Hematopoietic multipotent progenitor cell treated with erythropoietin and hydrocortisone succinate and interleukin-3 and kit ligand, for 4 days (in vitro differentiated cells): ENCODE data around the gene NXN.
A peak's percentile ranks its signal among the peaks of the same experiment; 100 is the strongest.
"Not testable (repeated sequence)": the region's sequence is repeated elsewhere in the genome, so short reads cannot be mapped to it uniquely, and the experiment has no call there.

Experiments used
- DNase-seq: peaks from one replicate; pipeline ENCODE4 v3.0.0-alpha.2; 2015

The NXN gene

DNA sequence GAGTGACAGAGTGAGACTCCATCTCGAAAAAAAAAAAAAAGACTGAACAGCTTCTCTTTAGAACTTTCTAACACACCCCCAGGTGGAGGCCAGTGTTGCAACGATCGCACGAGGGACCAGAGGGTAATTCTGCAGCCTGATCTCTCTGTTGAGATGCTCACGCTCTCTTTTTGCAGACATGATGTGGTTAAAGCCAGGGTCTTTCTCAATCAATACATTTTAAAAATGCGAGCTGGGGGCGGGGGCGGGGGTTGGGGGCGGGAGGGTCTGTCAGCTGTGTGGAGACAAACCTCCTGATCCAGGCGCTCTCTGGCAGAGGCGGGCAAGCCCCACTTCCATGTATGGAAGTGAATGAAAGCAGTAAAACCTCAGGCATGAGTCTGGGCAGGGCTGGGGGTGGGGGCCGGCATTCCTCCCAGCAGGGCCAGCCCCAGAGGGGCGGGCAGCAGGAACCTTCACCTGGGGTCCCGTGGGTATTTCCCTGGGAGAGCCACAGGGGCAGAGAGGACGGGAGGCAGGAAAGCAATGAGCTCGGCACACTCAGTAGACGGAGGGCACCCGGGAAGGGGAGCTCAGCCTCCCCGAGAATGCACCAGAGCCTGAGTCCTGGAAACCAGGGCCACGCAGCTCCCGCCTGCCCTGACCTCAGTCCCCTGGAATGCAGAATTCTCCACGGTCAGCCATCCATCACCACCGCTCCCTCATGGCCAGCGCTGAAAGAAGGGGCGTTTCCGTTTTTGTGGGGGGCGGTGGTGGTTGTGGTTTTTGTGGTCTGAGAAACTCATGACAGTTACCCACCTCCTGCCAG lies 28.0 kb downstream of the NXN start:
- peak; percentile 31 for DNase-seq

DNA sequence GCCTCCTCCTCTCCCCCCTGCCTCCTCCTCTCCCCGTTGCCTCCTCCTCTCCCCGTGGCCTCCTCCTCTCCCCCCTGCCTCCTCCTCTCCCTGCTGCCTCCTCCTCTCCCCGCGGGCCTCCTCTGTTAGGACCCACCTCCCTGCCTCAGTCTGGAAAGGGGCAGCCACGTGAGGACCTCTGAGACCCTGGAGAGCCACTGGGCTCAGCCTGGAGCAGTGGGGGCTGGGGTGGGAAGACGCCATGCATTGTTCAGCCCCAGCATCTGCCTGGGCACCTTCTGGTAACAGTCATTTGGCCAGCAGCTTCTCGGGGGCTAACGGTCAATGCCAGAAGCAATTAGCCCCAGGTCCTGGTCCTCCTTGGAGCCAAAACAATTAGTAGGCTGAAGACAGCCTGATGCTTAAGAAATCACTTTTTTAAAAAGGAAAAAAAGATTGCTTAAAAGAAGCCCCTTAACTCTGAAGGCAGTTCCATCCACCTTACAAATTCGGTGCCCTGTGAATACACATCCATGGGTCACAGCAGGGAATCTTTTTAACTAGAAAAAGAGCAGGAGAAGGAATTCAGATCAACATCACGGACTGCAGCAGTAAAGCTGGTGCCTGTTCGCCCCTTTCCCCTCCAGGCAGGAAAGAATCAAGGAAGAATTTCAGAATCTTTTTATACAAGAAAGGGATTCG lies 29.8 kb downstream of the NXN start:
- no peak for DNase-seq

DNA sequence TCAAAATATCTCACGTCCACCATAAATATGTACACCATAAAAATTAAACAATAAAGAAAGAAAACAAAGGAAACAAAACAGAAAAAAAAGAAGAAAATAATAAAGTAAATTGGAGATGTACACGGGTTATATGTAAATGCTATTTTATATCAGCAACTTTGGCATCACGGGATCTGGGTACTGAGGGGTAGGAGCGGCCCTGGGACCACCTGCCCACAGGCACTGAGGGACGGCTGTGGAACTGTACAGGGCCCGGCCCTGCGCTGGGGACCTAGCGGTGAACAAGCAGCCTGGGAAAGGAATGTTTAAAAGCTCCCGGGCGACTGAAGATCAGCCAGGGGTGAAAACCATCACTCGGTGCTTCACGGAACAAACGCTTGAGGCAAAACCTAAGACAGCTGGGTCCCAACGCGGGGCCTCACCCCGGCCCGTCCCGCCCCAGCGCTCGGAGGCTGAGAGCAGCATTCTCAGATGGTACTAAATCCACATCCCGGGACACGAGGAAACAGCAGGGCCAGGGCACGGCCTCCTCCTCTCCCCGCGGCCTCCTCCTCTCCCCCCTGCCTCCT lies 31.2 kb downstream of the NXN start:
- DNase-seq = no peak

DNA sequence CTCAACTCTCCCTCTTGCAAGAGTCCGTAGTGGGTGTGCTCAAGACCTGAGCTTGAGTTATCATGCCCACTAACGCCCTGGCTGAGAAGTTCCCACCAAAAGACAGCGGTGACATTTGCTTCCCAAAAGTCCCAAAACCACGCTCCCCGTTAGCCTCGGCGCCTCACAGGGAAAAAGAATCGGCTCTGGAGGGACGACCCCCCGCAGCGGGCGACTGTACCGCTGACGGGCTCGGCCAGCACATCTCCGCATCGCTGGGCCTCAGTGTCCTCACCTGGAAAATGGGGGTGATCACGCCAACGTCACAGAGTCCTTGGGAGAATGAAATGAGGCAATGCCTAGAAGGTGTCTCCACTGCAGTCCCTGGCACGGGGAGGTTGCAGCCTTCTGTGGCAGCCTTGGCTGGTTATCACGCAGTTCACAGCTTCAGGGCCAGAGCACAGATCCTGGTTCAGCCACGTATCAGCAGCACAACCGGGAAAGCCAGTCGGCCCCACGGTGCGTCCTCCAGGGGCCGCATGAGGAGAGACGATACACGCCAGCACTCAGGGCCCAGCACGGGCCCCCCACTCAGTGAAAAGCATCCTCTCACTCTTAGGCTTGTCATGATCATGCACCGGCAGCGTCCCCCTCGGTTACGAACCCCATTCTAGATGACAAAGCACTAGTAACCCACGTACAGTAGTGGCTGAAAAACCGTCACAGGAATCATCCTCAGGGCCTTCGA lies 32.9 kb downstream of the NXN start:
- DNase-seq = no peak

DNA sequence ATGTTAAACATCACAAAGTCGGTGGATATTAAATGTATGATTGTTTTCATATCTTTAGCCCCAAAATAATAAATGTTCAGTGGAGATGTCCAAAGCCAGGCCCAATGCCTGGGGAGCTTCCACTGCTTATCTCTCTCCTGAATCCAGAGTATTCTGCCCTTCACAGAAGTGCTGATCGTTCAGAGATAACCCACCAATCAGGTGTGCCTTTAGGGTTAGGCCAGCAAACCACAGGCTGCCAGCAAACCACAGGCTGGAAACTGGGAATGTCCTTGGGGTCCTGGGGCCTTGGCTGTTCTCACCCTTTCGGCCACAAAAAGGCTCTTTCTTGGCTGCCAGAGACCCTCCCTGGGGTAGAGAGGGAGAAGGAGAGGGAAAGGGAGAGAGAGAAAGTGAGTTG lies 33.9 kb downstream of the NXN start:
- DNase-seq = no peak

DNA sequence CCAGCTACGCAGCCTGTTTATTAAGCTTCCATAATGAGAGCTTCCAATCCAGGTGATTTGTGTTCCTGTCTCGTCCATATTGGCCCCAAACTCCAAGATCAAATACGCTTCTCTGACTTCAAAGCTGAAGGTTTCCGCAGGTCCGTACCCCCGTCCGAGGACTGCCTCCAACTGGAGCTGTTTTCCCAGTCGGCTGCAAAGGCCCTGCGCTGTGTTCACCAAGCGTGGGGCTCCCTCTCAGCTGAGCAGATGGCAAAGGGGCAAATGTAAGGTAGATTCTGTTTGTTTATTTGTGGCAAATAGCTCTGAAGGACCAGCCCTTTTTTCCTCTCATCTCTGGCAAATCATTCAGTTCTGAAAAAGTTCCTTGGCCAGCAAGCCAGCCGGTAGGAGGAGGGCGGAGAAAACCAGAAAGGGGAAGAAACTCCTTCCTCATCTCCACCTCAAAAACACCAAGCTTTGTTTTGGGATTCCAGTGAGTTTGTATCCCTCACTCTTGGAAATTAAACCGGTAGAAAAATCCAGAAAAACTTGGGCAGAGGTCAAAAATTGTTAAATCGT lies 35.2 kb downstream of the NXN start:
- DNase-seq = peak; percentile 5

DNA sequence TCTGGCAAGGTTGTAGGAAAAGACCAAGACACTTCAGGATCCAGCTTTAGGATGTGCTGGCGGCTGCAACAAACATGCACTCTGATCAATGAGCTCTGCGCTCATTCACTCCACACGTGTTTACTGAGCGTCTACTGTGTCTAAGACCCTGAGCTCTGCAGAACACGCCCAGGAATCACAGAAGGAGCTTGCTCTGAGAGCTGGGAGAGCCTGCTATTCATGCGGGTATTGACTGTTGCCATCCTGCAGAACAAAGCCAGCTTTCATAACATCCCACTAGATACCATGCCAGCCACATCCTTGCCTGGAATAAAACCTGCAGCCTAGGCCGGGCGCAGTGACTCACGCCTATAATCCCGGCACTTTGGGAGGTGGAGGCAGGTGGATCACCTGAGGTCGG lies 44.1 kb downstream of the NXN start:
- DNase-seq = no peak

DNA sequence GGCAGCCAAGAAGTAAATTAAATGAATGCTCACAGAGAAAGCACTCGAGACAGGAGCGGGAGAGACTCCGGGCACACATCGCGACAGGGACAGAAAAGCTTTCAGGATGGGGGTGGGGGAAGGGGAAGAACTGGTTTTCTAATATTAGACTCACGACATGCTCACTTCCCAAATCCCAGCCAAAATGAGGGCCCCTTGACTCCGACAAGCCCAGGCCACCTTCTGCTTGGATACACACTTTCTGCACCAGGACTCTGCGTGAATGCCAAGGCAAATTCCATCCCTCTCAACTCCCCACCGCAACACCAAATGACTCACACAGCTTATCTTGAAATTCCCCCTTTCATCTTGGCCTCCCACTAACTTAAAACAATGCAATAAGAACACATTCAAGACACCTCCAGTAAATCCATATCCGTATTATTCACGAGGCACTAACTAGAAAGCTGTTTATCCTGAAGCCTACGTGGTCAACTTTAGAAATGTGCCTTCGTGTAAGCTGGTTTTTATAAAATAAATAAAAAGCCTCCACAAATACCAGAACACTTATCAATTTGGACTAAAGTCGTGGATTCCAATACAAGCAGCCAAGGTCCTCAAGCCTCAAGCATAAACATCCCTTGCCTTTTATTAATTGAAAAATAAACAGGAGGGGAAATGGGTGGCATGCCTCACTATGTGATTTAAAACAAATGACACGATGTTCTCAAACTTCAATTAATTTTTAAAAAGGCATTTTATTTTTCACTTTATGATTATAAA lies 46.1 kb downstream of the NXN start:
- DNase-seq = peak; percentile 20

DNA sequence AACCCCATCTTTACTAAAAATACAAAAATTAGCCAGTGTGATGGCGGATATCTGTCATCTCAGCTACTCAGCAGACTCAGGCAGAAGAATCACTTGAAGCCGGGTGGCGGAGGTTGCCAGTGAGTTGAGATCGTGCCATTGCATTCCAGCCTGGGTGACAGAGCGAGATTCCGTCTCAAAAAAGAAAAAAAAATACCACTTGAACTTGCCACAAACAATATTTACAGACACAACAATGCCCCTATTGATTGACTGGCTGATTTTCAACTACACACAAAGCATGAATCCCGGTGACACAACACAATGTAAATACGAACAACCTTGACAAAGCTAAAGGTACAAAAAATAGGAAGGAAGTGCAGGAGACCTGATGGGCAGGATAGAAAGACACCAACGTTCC lies 49.3 kb downstream of the NXN start:
- DNase-seq = no peak

DNA sequence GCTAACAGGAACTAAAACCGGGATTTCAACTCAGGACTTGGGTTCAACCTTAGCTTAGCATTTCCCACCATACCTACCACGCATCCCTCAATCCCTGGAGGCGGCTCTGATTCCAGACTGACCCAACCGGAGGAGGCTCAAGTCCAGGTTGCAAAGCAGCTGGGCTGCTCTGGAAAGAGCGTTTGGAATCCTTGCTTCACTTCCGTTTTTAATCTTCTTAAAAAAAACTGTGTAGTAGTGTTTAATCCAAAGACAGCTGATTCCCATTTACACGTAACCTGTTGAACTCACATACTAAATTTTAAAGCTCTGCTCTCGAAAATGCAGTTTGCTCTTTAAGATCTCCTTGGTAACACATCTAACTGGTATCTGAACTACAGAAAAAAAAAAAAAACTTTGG lies 50.0 kb downstream of the NXN start:
- no peak for DNase-seq

DNA sequence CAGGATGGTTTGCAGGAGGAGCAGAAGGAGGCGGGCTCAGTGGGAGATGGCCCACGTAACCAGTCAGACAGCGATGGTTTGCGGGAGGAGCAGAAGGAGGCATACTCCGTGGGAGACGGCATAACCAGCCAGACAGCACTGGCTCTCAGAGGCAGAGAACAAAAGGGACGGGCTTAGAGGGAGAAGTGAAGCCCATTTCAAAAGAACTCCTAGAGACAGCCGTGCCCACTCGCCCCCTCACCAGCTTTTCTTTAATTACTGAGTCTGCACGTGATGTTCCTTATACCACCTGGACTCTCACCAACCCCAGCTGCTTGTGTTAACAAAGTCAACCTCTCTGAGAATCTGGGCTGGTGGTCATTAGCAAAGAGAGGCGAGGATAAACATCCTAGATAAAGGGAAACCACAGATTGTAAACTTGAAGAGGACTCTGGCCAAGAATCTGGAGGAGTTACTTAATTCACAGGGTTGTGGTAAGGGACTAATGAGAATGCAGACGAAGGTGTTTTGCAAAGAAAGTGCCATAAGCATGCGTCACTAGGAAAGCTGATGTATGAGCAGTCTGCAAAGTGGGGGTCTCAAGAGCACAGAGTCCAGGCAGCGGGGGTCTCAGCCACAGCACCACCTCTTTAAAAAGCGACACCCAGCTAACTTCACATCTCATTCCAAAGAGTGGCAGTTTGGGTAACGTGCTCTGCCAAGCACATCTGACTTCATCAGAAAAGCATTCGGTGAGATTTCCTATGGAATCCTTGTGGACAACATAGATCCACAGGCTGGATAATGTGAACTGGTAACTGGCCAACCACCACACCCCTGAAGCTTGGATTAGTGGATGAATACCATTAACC lies 51.7 kb downstream of the NXN start:
- DNase-seq = peak; percentile 13

DNA sequence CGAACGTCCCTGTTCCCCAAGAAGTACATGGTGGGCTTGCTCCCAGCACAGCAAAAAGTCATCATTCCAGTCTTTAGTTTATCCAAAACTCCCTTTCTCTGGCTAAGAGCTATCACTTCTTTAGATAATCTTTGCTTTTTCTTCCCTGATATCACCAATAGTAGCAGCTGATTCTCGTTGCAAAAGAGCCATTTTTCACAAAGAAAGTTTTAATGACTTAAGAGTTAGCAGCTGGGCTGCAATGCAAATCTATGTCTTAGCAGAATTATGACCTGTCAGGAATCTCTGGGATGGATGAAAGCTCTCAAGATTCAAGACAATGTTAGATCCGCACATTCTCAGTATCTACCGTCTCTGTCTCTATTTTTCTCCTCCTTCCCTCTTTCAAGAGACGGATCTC lies 53.8 kb downstream of the NXN start:
- no peak for DNase-seq

DNA sequence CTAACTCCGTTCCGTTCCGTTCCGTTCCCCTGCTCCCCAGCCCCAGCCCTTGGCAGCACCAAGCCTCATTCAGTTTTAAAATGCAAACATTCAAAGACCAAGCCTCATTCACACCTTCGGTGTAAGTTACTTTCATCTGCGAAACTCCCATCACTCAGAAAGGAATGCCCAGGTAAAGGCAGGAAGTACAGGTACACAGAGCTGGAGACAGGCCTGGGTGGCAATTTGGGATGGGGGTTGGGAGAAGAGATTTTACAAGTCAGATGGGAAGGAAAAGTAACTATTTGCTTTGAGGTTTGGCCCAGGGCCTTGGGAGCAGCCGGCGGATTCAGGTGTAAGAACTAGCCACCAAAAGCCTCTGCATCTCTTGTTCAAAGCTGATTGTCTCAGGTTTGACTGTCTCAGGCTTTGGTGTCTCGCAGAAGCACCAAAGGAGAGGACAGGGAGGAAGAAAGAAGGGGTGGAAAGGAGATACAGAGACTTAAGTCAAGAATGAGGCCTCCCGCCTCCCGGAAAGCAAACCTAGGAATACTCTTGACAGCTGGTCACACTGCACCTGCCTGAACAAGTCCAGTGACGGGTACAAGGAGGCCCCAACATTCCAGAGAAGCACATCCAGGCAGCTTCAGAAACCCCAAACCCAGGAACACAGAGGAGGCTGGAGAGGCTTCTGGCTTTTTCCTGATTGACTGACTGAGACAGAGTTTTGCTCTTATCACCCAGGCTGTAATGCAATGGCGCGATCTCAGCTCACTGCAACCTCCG lies 54.7 kb downstream of the NXN start:
- DNase-seq = no peak

DNA sequence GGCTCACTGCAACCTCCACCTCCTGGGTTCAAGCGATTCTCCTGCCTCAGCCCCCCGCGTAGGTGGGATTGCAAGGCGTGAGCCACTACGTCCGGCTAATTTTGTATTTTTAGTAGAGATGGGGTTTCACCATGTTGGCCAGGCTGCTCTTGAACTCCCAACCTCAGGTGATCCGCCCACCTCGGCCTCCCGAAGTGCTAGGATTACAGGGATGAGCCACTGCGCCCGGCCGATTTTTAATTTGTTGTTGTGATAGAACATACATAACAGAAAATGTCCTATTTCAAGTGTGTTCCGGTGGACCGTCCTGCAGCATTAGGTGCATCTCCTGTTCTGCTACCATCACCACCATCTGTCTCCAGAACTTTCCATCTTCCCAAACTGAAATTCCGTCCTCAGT lies 55.3 kb downstream of the NXN start:
- DNase-seq = not testable (repeated sequence)

DNA sequence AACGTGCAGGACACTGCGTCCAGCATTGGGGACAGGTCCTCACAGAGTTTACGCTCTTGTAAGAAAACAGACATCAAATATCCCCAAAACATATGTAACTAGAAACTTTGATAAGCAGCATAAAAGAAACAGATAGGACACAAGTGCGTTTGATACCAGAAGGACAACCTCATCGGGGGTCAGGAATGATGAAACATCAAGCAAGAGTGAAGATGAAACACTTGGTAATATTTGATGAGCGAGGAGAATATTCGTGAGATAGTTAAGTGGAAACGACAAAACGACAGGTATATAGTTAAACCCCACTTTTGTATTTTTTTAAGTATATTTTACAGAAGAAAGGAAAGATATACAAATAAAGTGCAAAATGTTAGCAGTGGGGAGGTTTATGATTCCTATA lies 55.9 kb downstream of the NXN start:
- DNase-seq = no peak

DNA sequence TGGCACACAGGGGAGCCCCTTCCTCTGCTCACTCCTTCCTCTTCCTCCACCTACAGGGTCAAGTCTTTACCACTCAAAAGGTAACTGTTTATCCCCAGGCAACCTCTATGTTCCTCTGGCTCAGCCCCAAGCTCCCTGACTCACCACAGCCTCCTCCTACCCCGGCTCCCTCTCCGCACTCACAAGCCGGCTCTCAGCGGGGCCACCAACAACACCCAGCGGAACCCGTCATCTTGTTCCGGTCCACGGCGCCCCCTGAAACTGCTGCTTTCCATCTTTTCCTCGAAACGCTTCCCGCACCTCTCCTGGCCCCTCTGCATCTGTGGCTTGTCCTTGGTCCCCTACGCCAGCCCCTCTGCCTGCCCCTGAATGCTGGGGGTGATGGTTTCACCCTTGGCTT lies 58.4 kb downstream of the NXN start:
- DNase-seq = no peak

DNA sequence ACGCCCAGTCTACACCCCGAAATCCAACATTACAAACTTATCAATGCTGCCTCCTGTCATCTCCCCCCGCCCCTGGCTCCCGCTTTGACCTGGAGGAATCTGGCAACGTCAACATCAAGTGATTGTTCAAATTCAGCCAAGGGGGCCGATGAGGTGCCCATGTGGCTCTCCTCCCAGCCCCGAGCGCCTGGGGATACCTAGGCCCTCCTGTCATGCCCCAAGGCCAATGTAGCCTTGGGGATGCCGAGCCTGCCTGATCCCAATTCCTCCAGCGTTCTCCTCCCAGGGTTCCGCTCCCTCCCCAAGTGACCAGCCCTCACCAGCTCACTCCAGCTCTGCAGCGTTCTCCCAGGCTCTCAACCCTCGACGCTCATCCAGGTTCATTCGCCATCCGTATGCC lies 59.4 kb downstream of the NXN start:
- no peak for DNase-seq

DNA sequence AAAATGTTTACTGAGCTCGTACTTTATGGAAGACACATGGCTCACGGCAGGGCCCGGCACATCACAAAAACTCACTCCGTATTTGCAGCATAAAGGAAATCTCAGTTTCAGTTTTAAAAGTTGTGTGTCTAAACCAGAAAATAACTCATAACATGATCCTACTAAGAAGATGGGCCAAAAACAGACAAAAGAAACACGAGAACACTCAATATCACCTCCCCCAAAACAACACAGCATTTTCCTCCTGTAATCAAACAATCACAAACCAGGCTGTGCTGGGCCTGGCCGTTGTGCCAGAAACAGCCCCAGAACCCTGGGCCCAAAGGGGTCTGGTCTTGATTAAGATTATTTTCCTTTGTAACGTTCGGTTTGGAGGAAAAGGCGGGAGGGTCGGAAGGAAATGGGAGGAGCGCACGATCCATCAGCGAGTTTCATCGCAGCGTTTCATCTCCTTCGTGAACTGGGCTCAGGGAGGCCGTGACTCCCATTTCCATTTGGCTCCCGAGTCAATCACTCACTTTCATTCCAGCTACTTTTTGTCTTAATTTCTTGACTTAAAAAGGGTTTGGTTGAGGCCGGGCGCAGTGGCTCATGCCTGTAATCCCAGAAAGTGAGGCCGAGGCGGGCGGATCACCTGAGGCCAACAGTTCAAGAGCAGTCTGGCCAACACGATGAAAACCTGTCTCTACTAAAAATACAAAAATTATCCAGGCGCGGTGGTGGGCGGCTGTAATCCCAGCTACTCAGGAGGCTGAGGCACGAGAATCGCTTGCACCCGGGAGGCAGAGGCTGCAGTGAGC lies 61.4 kb downstream of the NXN start:
- DNase-seq = no peak

DNA sequence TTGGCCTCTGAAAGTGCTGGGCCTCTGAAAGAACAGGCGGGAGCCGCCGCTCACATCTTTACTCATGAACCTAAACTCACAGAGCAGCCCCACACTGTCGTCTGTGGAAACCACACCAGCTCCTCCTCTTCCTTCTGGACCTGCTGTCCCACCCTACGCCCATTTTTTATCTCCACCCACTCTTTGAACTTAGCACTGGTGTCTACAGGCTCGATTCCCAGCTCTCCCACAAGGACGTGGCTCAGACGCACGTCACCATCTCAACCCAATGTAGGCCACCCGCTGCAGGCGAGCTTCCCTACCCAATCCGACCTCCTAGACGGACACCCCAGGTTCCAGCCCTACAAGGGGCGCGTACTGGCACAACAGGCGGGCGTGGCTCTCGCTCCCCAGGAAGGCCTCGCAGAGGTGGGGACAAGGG lies 62.2 kb downstream of the NXN start:
- DNase-seq = no peak

DNA sequence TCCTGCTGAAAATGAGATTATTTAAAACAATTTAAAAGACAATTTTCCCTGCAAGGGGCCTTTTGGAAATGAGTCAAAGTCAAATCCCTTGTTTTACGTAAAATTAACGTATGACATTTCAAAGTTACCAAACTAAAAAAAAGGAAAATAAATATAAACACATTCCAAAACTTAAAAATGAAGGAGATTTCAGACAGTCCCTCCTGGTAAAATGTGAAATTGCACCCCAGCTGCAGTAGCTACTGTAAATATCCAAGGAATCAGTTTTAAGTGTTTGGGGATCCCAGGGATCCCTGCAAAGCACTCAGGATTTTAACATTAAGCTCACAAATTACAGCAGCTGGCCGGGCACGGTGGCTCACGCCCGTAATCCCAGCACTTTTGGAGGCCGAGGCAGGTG lies 63.3 kb downstream of the NXN start:
- no peak for DNase-seq
